Measurements from ENCODE around the gene CAMK2D.
A peak's percentile ranks its signal among the peaks of the same experiment; 100 is the strongest.

The CAMK2D gene

DNA sequence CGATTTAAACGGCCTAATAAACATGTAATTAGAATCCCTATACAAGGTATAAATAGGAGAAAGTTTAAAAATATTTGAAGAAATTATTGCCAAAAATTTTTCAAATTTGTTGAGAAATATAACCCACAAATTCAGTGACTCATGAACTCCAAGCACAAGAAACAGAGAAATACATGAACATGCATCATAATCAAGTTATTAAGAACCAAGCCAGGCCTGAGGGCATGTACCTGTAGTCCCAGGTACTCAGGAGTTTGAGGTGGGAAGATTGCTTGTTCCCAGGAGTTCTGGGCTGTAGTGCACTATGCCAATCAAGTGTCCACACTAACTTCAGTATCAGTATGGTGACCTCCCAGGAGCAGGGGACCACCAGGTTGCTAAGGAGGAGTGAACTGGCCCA lies 341.9 kb downstream of the CAMK2D start:
- DNase-seq: no peak

DNA sequence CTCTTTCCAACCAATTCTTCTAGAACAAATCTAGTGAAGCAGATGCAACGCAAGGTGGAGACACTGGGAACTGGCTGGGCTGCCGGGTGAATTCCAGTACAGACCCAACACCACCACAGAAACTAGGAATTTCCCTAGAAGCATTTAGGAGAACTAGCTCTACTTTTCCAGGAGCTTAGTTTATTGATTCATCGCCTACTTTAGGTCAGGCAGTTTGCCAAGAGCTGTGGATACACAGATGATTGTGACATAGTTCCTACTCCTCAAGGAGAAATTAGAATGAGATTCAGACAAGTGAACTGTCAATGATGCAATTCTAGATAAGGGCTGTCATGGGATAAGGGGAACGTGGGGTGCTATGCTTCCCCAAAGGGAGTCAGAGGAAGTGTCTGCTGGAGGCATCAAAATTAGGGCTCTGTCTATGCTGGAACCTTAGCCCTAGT lies 350.0 kb downstream of the CAMK2D start:
- peak; percentile 67 to 87 (median 70) for DNase-seq

DNA sequence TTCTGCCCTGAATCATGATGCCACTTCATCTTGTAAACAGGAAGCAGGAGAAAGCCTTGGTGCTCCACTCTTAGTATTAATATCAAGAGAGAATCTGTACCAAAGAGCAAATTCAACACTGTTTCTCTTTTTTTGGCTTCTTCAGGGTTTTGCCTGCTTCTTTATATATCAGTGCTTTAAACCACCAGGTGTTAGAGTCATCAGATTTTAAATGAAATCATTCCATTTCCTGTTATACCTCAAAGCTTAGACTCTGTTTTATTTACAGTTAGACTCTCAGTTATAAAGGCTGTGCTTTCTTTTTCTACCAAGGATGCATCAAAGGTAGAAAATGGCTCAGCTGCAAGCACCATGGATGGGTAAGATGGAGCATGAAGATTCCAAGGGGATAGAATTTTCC lies 350.9 kb downstream of the CAMK2D start:
- DNase-seq: peak in 1 of 3 donors; percentile 19

DNA sequence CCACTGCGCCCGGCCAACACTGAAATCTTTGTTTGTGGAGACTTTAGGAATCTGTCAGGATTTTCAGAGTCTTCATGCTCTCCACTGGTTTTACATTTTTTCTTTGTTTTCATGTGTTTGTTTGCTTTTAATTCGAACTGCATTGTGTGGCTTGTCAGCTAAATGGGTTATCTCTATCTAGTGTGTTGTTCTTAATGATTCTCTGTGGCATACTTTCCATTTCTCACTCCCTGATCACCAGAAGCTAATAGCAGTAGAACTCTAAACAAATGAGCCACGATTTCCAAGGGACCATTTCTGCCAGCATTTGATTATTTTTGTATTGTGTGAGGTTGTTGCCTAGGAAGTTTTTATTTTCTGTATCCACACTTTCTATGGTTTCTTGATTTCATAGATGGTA lies 352.4 kb downstream of the CAMK2D start:
- DNase-seq: no peak

DNA sequence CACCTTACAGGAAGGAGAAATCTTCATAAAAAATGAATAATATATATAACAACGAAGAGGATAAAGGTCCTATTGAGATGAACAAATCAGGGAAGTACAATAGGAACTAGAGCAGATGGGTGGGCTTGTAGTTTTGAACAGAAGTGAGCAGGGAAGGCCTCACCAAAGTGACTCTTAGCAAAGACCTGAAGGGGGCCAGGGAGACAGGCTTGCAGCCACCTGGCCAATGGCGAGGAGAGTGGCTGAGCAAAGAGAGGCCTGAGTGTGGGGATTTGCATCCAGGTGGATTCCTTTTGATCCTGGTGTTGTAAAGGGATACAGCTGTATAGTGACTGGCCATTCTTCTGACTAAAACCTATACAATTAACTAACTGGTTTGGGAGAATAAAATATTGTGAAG lies 354.1 kb downstream of the CAMK2D start:
- DNase-seq: no peak

DNA sequence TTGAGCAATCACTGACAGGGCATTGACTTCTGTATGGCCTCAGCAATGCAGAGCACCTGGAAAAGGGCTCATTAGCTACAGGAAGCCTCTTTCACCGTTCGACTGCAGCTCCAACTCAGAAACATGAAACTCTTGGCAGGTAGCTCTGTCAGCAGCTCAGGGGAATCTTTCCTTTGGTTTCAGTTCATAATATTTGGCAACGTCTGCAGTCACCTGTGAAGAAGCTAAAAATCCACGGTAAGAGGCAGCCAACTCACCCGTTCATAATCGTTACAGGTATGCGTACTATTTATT lies 354.9 kb downstream of the CAMK2D start:
- no peak for DNase-seq

DNA sequence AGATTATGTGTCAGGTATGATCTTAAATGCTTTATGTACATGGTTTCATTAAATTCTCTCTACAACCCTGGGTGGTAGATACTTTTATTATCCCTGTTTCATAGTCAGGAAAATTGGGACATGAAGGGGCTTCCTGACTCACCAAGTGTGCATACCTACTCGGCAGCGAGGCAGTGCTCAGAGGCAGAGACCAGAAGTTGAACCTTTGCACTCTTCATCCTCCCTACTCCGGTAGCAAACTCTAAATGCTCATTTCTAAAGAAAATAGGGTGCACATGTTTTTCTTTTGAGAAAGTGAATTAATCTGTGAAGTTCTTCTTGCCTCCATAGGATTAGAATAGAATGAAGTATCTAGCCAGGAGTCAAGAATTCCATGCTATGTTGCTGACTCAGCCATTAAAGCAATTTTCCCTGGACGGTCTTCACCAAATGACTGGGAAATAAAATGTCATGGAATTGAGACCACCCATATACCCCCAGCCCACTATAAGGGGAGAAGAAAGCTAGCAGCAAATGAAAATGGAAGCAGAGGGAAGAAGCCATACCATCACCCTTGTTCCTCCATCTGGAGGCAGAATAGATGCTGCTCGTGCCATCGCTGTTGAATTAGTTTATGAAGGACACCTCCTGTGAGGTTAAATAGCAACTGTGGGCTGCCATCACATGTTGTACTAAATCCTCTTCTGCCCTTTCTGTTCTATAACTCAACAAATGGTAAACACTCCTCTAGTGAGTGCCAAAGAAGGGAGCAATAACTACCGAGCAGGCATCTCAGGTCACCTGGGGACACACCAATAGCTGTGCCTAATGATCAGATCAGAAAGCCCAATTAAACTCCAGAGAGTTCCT lies 355.4 kb downstream of the CAMK2D start:
- no peak for DNase-seq

DNA sequence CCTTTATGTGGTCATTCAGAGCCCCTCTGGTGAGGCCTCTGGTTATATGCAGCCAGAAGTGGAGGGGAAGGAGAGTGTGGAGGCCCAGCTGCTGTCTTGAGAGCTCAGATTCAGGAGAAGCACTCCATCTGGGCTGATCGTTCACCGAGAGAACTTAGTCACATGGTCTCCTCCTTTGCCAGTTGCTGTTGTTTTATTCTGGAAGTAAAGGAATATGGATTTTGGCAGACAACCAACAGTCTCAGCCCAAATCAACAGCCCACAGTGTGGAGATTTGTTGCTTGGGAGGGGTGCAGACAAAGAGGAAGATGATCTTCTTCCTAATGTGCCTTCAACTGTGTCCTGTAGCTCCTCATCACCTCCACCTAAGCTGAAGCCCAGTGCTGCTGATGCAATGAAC lies 356.7 kb downstream of the CAMK2D start:
- DNase-seq: no peak

DNA sequence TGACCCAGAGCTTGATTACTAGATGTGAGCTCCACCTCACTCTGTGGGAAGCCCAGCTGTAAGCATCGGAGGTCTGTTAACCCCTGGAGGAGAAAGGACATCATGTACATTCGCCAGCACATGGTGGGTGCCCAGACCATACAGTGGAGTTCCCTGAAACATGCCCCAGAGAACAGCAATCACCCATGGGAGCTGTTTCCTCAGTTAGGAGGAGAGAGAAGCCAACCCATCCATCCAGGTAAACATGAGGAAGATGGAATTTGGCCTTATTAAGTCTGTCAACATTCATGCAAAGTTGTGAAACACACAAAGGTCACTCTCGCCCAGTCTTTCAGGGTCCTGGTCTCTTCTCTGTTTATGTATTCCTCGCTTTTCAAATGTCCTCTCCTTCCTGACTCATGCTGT lies 357.4 kb downstream of the CAMK2D start:
- DNase-seq: no peak
